Keratinocyte (primary cell): ENCODE results near the gene FBLN1. TPM values are rescaled to one million over a fixed set of nuclear protein-coding genes. Genes with fewer than 3 reads are reported as not detected.

Experiments used
- DNase-seq: peaks from one replicate; pipeline ENCODE4 v3.0.0-alpha.2; 2011; ENCODE audit warnings: low read depth, missing footprints, low spot score
- FAIRE-seq: peaks from 2 replicates; lab custom pipeline; 2011; peaks lifted over from hg19 to GRCh38; lab: Jason Lieb, UNC
- H2AFZ ChIP-seq: 2 replicates; pipeline ENCODE4 v1.6.0; 2012; ENCODE audit warnings: low read length, control low read depth, inconsistent platforms; ENCODE audit not compliant: control insufficient read depth
- H3K27ac ChIP-seq: 2 replicates; pipeline ENCODE4 v1.5.1; 2011; ENCODE audit warnings: low read length; ENCODE audit not compliant: control insufficient read depth, insufficient read depth
- H3K27me3 ChIP-seq: 3 replicates; pipeline ENCODE4 v1.6.0; 2011; ENCODE audit warnings: low read length; ENCODE audit not compliant: control insufficient read depth, insufficient read depth; ENCODE audit errors: extremely low read depth
- H3K36me3 ChIP-seq, 2 experiments: 2 replicates in 1 of 2; 3 replicates in 1 of 2; pipeline ENCODE4 v1.5.1; 2011; ENCODE audit warnings: low read length in 2 of 2, mild to moderate bottlenecking in 1 of 2; ENCODE audit not compliant: control insufficient read depth in 2 of 2, insufficient read depth in 2 of 2; ENCODE audit errors: extremely low read depth in 1 of 2
- H3K4me1 ChIP-seq: 3 replicates; pipeline ENCODE4 v1.5.1; 2011; ENCODE audit warnings: low read length; ENCODE audit not compliant: control insufficient read depth, insufficient read depth; ENCODE audit errors: extremely low read depth
- H3K4me2 ChIP-seq: 3 replicates; pipeline ENCODE4 v1.6.0; 2011; ENCODE audit warnings: low read depth, low read length; ENCODE audit not compliant: control insufficient read depth, insufficient read depth; ENCODE audit errors: extremely low read depth
- H3K4me3 ChIP-seq, 3 experiments: fragments of 200-600 bp in 1 of 3; sonication (generic) in 1 of 3; 2 replicates in 2 of 3; 3 replicates in 1 of 3; pipeline ENCODE4 v1.5.1; 2011 to 2016; ENCODE audit warnings: low read length in 3 of 3, mild to moderate bottlenecking in 3 of 3, control low read depth in 2 of 3, inconsistent platforms in 1 of 3, low read depth in 1 of 3, mixed read lengths in 1 of 3, mixed run types in 1 of 3, moderate library complexity in 1 of 3; ENCODE audit not compliant: control insufficient read depth in 2 of 3, insufficient read depth in 2 of 3; ENCODE audit errors: extremely low read depth in 1 of 3
- H3K79me2 ChIP-seq: 2 replicates; pipeline ENCODE4 v1.6.0; 2012; ENCODE audit warnings: low read length; ENCODE audit not compliant: control insufficient read depth, insufficient read depth
- H3K9ac ChIP-seq: 3 replicates; pipeline ENCODE4 v1.6.0; 2011; ENCODE audit warnings: low read length; ENCODE audit not compliant: control insufficient read depth, insufficient read depth; ENCODE audit errors: extremely low read depth
- H3K9me1 ChIP-seq: 3 replicates; pipeline ENCODE4 v1.6.0; 2011; ENCODE audit warnings: low read length; ENCODE audit not compliant: control insufficient read depth, insufficient read depth; ENCODE audit errors: extremely low read depth
- H3K9me3 ChIP-seq: 2 replicates; pipeline ENCODE4 v1.5.1; 2012; ENCODE audit warnings: low read depth, low read length; ENCODE audit not compliant: control insufficient read depth
- H4K20me1 ChIP-seq: 3 replicates; pipeline ENCODE4 v1.6.0; 2011; ENCODE audit warnings: low read length; ENCODE audit not compliant: control insufficient read depth, insufficient read depth; ENCODE audit errors: extremely low read depth
- EZH2 ChIP-seq: IDR thresholded peaks from one replicate; pipeline ENCODE4 v1.6.1; 2012; ENCODE audit warnings: inconsistent platforms, mild to moderate bottlenecking, low read length, moderate library complexity
- dilution Hi-C: fragments of 300-500 bp; cut with MboI; formaldehyde crosslinking; loops from one replicate; pipeline ENCODE4 v1.7.0; 2020; ENCODE audit warnings: low sequenced_read_pairs; ENCODE audit not compliant: extremely low pct_ligation_motif_present
- polyA minus RNA-seq, 3 experiments: library from RNA; depleted of rRNA, polyadenylated mRNA; stranded (reverse); fragments of >200 nt; gene quantifications; 1 replicate in 1 of 3; 2 replicates in 1 of 3; 3 replicates in 1 of 3; pipeline ENCODE4 v1.2.3, GENCODE V29; 2011
- polyA plus RNA-seq, 5 experiments: library from polyadenylated mRNA; depleted of rRNA in 3 of 5; stranded (reverse) in 3 of 5; stranded (forward) in 1 of 5; unstranded in 1 of 5; fragments of >200 nt; gene quantifications; 1 replicate in 1 of 5; 2 replicates in 3 of 5; 3 replicates in 1 of 5; pipeline versions ENCODE4 v1.2.1 to v1.2.3, GENCODE V29; 2011 to 2012; ENCODE audit warnings: missing spikeins in 2 of 5, low read depth in 1 of 5, low replicate concordance in 1 of 5
- TF ChIP-seq, protein P1 (sequence below), 3 experiments: IDR thresholded peaks in 1 of 3; conservative IDR thresholded peaks in 1 of 3; optimal IDR thresholded peaks in 1 of 3; 2 replicates in 2 of 3; 3 replicates in 1 of 3; pipeline versions ENCODE3 to v1.5.1; 2011; ENCODE audit warnings: low read length in 3 of 3, mild to moderate bottlenecking in 3 of 3, moderate library complexity in 2 of 3, control low read depth in 1 of 3, inconsistent platforms in 1 of 3; ENCODE audit not compliant: insufficient read depth in 2 of 3; ENCODE audit errors: extremely low read depth in 1 of 3

Gene FBLN1
- polyA plus RNA-seq (9.7 to 24.4 TPM (median 13.7 TPM) in 3 replicates), polyA minus RNA-seq (13.9 to 37.6 TPM (median 14.2 TPM) in 3 replicates)
- 12.4 TPM for polyA plus RNA-seq (2011; ENCODE audit: low read depth)
- 7.2 and 13.8 TPM in 2 replicates for polyA plus RNA-seq (2011; cell fraction: cytosol; rRNA removed)
- 16.0 and 18.5 TPM in 2 replicates for polyA plus RNA-seq (2011; cell fraction: nucleus; rRNA removed)
- polyA plus RNA-seq (2012; ENCODE audit: low replicate concordance) = 15.2 and 35.7 TPM in 2 replicates
- 25.9 TPM for polyA minus RNA-seq (2011; cell fraction: cytosol; rRNA and poly(A)+ RNA removed)
- polyA minus RNA-seq (2011; cell fraction: nucleus; rRNA and poly(A)+ RNA removed) = 18.0 and 22.1 TPM in 2 replicates

- Histone ChIP-seq H3K27me3 (no peaks in the 10 kb centered on the region), H3K36me3 (no peaks in the 10 kb centered on the region), H3K4me1 (peaks cover 14% of the 10 kb centered on the region), H3K4me2 (peak within 1 kb of the TSS; percentile 82), H3K27ac (peak within 1 kb of the TSS; percentile 43), H3K9me3 (no peaks in the 10 kb centered on the region), H3K9me1 (no peaks in the 10 kb centered on the region), H3K79me2 (no peaks in the 10 kb centered on the region), H2AFZ (peak within 1 kb of the TSS; percentile 68), H3K9ac (peak within 1 kb of the TSS; percentile 69), H3K4me3 (peak within 1 kb of the TSS; percentile 47 to 65 (median 56)), H4K20me1 (no peaks in the 10 kb centered on the region)
- DNase-seq = no peak
- dilution Hi-C loops = no loop called here
- no peak for FAIRE-seq
- TF ChIP-seq, protein P1, sequence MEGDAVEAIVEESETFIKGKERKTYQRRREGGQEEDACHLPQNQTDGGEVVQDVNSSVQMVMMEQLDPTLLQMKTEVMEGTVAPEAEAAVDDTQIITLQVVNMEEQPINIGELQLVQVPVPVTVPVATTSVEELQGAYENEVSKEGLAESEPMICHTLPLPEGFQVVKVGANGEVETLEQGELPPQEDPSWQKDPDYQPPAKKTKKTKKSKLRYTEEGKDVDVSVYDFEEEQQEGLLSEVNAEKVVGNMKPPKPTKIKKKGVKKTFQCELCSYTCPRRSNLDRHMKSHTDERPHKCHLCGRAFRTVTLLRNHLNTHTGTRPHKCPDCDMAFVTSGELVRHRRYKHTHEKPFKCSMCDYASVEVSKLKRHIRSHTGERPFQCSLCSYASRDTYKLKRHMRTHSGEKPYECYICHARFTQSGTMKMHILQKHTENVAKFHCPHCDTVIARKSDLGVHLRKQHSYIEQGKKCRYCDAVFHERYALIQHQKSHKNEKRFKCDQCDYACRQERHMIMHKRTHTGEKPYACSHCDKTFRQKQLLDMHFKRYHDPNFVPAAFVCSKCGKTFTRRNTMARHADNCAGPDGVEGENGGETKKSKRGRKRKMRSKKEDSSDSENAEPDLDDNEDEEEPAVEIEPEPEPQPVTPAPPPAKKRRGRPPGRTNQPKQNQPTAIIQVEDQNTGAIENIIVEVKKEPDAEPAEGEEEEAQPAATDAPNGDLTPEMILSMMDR (optimal IDR thresholded peaks at IDR 0.05 in 1 of 3, IDR thresholded peaks at IDR 0.05 in 1 of 3, conservative IDR thresholded peaks at IDR 0.05 in 1 of 3; ENCODE audit: extremely low read depth in 1 of 3, insufficient read depth in 2 of 3, low read length in 3 of 3) = peak in 1 of 3 experiments; percentile 15
- no peak for TF ChIP-seq EZH2
Measured at GRCh38 chr22:45502215-45503049, at the start of gene FBLN1. Gene FBLN1 (plus strand): TSS chr22:45502883. CDS start chr22:45502986, 103 bp downstream.

DNA sequence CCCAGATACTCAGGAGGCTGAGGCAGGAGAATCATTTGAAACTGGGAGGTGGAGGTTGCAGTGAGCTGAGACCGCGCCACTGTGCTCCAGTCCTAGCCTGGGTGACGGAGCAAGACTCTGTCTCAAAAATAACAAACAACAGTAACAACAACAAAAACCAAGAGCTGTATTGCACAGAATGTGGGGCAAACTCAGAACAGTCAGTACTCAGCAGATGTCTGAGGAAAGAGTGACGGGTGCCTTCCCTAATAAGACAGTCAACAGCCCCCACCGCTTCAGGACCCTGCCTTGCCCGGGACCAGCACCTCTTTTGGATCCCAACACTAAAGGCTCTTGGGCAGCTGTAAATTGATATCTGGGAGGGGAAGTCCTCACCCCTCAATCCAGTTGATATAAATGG is 48.9 kb upstream of the FBLN1 start:
- dilution Hi-C loops = no loop called here
- DNase-seq = no peak
- FAIRE-seq = no peak
- no peak overlapping the region for H3K9ac ChIP-seq
- no peaks in the 10 kb centered on the region for H4K20me1 ChIP-seq
- no peak overlapping the region for H2AFZ ChIP-seq
- H3K9me1 ChIP-seq = no peaks in the 10 kb centered on the region
- H3K27me3 ChIP-seq = peaks cover 12% of the 10 kb centered on the region
- H3K4me1 ChIP-seq = no peaks in the 10 kb centered on the region
- no peaks in the 10 kb centered on the region for H3K36me3 ChIP-seq
- H3K9me3 ChIP-seq = no peaks in the 10 kb centered on the region
- H3K79me2 ChIP-seq = no peaks in the 10 kb centered on the region
- no peak for TF ChIP-seq EZH2
- TF ChIP-seq, protein P1 (optimal IDR thresholded peaks at IDR 0.05 in 1 of 3, IDR thresholded peaks at IDR 0.05 in 1 of 3, conservative IDR thresholded peaks at IDR 0.05 in 1 of 3; ENCODE audit: extremely low read depth in 1 of 3, insufficient read depth in 2 of 3, low read length in 3 of 3) = no peak
- no peak overlapping the region for H3K27ac ChIP-seq
- no peak overlapping the region for H3K4me3 ChIP-seq
- no peak overlapping the region for H3K4me2 ChIP-seq
